ENCODE results near the gene SLC2A14.
"Not testable (repeated sequence)": the region's sequence is repeated elsewhere in the genome, so short reads cannot be mapped to it uniquely, and the experiment has no call there.

SLC2A14 gene

GRCh38 chr12:7832059-7832696, 40.5 kb downstream of the SLC2A14 start:
- FAIRE-seq, result no peak

- not testable (repeated sequence) for FAIRE-seq
Observed at GRCh38 chr12:7829737-7830136, 43.0 kb downstream of the SLC2A14 start.

GRCh38 chr12:7825754-7826153, 47.0 kb downstream of the SLC2A14 start:
- not testable (repeated sequence) for FAIRE-seq

GRCh38 chr12:7806863-7807487, 65.7 kb downstream of the SLC2A14 start:
- FAIRE-seq, result no peak

GRCh38 chr12:7806319-7806718, 66.4 kb downstream of the SLC2A14 start:
- not testable (repeated sequence) for FAIRE-seq

- no peak for FAIRE-seq
Observed at GRCh38 chr12:7801460-7801859, 71.3 kb downstream of the SLC2A14 start.

GRCh38 chr12:7798750-7799308, 73.9 kb downstream of the SLC2A14 start:
- peak; percentile 33 for FAIRE-seq

- FAIRE-seq, result no peak
Observed at GRCh38 chr12:7797698-7798398, 74.9 kb downstream of the SLC2A14 start.

GRCh38 chr12:7797269-7797668, 75.4 kb downstream of the SLC2A14 start:
- FAIRE-seq, result not testable (repeated sequence)

GRCh38 chr12:7793211-7793610, 79.5 kb downstream of the SLC2A14 start:
- FAIRE-seq, result no peak

GRCh38 chr12:7788884-7789528, 83.7 kb downstream of the SLC2A14 start, which contains the start of gene NANOG:
TSS of gene NANOG (plus strand) at chr12:7789402. CDS start at chr12:7789615, 213 bp downstream.
- not testable (repeated sequence) for FAIRE-seq

- no peak for FAIRE-seq
Observed at GRCh38 chr12:7788294-7788660, 84.4 kb downstream of the SLC2A14 start.

GRCh38 chr12:7787574-7788293, 85.0 kb downstream of the SLC2A14 start:
- no peak for FAIRE-seq

- FAIRE-seq, result no peak
Observed at GRCh38 chr12:7784701-7785100, 88.0 kb downstream of the SLC2A14 start.

GRCh38 chr12:7783433-7783832, 89.3 kb downstream of the SLC2A14 start:
- FAIRE-seq, result not testable (repeated sequence)

GRCh38 chr12:7782055-7782454, 90.7 kb downstream of the SLC2A14 start:
- FAIRE-seq, result no peak

- no peak for FAIRE-seq
Observed at GRCh38 chr12:7781274-7781673, 91.4 kb downstream of the SLC2A14 start.

- no peak for FAIRE-seq
Observed at GRCh38 chr12:7769999-7770398, 102.7 kb downstream of the SLC2A14 start.
